Stimulated activated CD4-positive, alpha-beta T cell treated with anti-CD3 and anti-CD28 coated beads, Interleukin-2, amount 100 ng/mL, for 4 hours (primary cell): ENCODE data around the gene VAV2.

Experiments
- DNase-seq: peaks from one replicate; pipeline ENCODE4 v3.0.0-alpha.2; 2020; ENCODE audit warnings: low read depth

VAV2 gene

DNA sequence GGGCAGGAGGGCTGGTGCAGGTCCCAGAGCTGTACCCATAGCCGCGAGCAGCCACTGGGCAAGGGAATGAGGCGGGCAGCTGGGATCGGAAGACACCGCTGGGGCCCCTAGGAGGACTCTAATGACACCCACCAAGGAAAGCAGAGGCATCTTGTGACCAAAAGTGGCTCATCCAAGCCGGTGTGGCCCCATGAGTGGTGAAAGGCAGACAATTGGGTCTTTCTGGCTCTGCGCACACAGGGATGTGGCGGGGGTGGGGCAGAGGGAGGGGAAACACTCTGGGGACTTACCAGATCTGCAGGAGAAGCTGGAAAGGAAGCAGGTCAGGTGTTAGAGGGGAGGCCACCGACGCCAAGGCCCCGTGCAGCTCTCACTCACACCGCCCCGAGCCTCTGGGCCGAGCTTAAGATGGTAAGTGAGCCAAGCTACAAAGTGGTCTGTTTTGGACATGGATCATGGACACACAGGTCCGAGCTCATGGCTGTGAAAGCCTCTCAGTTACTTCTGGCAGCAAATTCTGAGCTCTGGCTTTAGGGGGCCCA lies 211.6 kb downstream of the VAV2 start:
- no peak for DNase-seq

DNA sequence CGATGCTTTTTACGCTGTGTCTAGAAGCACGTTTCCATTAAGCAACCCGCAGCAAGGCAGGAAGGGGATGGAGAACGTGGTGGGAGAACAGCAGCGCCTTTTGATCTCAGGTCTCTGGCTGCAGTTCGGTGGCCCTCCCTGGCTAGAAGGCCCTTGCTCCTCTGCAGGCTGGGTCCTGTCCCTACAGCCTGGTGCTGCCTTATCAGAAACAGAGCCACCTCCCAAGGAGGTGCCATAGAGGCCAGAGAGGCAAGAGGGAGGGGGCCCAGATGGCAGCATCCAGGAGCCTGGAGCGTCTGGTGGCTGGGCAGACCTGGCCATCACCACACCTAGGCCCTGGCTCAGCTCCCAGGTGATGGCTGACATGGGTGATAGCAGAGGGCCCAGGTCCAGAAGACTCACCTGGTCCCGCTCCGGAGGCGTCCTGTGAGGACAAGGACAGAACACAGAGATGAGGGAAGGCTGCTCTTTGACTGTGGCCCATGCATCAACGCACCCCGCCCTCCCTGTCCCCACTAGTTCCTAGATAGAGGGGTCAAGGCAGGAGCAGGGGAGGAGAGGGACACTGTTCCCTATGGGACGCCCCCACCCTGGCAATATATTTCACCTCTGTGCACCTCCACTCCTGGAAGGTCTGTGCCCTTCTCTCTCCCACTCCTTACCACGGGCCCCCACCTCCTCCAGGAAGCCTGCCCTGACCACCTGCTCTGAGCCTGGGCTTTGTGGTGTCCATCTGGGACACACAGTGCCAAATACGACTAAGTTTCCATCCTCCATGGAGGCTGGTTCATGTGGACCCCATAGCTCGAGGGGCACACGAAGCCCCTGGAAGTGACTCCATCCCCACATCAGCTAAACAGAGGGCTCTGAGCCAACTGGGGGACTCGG lies 212.4 kb downstream of the VAV2 start:
- no peak for DNase-seq

DNA sequence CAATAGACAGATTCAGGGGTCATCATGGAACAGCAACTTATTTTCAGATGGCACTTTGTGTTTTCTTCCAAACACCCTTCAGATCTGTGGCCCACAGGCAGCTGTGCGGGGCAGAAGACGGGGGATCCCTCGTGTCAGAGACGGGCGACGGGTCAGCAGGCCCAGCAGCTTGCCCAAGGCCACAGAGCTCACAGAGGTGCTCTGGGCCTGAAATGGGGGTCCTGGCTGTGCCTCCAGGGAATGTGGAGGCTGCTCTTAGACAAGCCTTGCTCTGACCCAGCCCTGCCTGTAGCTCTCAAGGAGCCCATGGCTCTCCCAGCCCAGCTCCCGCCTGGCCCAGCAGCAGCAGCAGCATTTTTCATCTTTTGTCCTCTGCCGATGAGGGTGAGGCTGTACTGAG lies 213.0 kb downstream of the VAV2 start:
- DNase-seq = no peak

DNA sequence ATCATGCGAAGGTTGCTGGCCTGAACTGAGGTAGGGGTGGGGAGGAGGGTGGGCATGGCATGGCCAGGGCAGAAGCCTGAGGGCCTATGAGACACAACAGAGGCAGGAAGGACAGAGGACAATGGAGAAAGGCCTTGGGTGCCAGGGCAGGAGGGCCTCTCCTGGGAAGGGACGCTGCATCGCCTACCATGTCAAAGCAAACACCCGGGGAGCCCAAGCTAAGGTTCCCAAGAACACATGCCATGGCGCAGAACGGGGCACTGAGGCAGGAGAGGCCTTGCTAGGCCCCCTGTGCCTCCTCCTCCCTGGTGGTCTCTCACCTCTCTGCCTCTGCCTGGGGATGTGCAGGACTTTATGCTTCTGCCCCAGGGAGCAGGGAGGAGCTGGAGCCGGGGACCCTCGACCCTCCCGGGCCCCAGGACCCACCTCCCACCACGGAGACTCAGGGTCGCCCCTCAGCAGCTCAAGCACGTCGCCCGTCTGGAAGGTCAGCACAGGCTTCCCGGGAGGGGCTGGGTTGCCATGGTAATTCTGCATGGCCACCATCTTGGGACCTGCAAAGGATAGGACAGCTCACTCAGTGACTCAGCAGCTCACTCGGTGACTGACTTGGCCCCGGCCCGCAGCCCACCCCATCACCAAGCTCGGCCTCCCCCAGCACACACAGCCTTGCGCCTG lies 213.6 kb downstream of the VAV2 start:
- DNase-seq = no peak

DNA sequence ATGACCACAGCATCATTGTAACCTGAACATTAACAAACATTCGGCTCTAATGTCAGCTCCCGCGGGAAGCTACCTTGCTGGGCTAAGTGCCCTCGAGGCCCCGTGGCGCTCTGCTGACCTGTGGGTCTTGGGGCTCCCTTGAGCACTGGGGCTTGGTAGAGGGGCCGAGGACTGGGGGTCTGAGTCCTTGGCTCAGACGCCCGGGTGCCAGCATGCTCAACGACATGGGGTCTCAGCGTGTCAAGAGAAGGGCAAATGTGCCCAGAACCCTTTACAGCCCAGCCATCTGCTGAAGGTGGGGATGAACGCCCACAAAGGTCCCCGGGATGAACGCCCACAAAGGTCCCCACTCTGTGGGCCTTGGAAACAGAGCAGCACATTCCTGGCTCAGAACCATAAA lies 214.3 kb downstream of the VAV2 start:
- DNase-seq = no peak

DNA sequence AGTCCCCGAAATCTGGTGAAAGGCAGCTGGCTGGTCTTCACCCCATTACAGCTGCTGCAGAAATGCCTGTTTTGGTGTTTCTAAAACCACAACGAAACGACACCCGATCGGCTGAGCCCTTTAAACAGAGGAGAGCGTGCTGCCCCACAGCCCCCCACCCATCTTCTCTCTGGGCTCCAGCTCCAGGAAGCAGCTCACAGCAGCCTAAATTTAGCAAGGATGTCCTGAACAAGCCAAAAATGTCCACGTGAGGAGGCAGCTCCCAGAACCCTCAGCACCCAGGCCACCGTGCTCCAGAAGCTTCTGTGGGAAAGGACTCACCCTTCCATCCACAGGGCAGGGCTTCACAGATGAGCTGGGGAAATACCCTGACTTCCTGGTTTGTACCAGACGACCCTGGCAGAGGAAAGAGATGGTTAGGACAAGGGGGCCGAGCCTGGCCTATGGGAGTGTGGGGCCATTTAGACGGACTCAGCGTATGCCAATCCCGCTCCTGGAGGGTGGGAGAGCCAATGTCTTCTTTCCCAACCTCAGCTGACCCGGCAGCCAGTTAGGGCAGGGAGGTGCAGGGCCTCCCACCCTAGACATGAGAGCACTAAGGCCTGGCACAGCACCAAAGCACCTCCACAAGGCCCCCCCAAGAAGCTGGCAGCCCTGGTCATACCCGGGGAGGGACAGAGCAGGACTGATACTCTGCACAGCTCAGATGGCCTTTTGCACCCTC lies 214.9 kb downstream of the VAV2 start:
- DNase-seq = no peak

DNA sequence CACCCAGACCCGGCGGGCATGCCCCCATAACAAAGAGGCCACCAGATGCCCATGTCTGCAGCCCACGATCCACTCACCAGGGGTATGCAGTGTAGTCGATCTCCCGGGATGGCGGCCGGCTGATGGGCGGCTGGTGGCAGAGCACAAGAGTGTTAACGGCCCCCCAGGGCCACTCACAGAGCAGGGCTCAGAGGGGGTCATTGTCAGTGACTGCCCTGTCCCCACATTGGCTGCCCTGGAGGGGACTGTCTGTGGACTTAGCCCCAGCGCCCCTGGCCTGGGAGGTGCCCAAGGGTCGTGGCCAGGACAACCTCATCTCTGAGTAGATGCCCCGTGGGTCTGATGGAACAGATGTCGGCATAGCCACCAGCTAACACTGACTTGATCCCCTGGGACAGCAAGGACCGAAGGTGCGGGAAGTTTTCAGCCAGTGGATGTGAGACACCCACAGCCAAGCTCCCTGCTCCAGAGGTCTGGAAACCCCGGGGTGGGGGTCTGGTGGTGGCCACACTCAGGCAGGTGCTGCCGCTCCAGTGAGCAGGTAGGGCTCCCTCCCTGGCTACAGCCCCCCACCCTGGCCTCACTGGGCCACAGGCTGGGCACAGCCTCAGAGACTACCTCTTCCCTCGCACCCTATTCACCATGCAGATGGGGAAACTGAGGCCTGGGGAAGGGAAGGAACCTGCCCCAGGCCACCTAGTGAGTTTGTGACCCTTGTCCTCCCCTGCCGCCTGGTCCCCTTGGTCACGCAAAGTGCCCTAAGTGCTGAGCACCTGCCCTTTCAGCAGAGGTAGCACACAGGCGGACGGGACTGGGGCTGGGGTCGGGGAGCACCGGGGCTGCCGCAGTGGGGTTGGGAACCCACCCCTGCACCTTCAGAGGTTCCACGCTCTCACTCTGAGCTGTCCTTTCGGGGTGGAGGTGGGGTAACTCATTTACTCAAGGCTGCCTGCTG lies 215.9 kb downstream of the VAV2 start:
- DNase-seq = no peak

DNA sequence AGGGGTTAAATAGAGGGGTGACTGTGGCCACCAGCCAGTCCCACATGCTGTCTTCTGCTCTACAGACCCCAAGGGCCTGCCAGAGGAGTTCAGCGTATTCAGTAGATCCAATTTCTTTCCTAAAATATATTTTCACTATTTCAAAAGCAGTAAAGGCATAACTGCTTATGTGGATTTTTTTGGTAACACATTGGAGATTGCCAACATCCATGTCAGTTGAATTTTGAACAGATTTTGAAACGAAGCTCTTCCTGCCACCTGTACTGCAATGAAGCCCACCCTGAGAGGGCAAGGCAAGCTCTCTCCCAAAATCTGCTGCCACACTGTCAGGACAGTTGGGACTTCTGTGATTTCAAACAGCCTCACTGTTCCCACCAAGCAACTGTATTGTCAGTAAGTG lies 216.8 kb downstream of the VAV2 start:
- DNase-seq = no peak

DNA sequence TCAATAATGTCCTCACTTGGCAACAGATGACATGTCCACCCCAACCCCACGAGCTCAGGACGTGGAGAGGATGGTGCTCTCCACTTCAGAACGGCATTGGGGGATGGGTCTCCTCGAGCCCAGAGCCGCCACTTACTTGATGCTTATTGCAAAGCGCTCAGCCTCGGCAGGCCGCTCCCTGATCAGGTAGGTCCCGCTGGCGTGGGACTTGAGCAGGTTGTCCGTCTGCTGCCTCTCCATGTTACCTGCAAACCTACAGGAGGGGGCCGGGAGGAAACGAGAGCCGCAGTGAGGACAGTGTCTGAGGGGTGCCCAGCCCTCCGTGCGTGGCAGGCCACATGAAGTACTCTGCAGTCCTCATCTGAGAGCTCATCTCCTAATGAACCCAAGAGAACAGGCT lies 217.3 kb downstream of the VAV2 start:
- no peak for DNase-seq

DNA sequence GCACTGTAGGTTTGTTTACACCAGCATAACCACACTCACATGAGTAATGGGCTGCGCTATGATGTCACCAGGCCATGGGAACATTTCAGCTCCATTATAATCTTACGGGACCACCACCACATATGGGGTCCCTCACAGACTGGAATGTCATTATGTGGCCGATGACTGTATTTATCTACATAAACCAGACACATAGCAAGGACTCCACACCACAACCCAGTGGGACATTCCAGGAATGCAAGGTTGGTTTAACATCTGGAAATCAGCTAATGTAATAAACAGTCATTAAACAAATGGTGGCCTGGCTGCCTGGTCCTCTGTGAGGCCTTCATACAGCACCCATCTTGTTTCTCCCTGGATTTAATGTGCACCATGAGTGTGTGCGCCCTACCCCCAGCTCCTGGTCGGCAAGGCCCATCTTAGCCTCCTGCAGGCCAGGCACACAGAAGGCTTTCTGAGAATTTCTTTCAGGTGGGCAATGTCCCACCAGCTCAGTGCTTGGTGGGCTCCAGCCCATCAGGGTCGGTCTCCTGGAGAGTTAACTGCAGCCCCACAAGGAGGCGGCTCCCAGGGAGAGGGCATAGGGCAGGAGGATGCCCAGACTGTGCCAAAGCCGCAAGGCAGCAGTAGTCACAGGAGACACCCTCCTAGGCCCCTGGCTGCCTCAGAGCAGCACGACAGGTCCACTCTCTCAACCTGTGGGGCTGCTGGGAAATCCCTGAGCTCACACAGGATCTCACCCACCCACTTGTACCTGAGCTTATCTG lies 218.1 kb downstream of the VAV2 start:
- no peak for DNase-seq

DNA sequence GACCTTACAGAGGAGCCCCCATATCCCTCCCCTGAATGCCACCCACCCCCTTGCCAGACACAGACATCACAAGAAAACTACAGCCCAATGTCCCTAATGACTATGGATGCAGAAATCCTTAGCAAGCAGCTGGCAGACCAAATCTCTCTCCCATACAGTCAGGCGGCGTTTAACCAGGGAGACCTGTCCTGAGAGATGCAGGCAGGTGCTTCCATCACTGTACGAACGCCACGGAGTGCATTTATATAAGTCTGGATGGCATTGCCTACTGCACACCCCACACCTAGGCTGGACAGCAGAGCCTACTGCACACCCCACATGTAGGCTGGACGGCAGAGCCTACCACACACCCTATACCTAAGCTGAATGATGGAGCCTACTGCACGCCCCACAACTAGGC lies 219.5 kb downstream of the VAV2 start:
- no peak for DNase-seq

DNA sequence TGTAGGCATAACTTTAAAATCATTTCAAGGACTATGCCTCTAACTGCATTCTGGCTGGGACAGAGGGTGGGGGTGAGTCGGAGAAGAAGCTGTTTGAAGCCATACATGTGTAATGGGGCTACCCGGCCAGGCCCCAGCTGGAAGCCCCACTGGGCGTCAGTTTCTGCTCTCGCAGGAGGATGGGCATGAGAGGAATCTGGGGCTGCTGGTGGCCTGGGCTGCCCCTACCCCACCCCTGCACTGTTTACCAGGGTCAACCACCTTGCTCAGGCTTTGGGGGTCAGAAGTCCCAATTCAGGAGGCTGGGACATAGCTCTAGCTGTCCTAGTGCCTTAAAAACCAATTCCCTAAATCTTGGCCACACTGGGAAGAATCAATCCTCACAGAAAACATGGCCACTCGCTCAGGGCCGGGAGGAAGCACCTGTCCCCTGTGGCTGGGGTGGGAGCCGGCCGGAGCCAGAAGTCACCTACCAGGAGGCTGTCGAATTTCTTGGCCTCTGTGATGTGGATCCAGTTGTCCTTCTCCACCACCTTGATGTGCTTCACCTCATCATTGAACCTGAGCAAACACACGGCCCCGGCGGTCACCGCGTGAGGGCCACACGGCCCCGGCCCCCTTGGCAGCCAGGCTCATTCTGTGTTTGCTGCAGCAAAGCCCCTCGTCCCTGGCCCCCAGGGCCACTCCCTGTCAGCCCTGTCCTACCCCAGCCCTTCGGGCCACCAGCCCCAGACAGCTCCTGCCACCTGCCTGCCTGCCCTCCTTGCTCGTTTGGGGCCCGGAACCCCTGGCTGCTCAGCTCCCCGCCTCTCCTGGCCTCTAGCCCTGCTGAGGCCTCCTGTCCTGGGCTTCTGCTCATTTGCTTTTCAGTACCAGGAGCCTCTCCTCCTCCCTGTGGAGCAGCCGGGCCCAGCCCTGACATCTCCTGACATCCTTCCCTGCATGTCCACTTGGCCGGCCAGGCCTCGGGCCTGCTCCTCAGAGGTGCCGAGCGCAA lies 220.3 kb downstream of the VAV2 start:
- no peak for DNase-seq

DNA sequence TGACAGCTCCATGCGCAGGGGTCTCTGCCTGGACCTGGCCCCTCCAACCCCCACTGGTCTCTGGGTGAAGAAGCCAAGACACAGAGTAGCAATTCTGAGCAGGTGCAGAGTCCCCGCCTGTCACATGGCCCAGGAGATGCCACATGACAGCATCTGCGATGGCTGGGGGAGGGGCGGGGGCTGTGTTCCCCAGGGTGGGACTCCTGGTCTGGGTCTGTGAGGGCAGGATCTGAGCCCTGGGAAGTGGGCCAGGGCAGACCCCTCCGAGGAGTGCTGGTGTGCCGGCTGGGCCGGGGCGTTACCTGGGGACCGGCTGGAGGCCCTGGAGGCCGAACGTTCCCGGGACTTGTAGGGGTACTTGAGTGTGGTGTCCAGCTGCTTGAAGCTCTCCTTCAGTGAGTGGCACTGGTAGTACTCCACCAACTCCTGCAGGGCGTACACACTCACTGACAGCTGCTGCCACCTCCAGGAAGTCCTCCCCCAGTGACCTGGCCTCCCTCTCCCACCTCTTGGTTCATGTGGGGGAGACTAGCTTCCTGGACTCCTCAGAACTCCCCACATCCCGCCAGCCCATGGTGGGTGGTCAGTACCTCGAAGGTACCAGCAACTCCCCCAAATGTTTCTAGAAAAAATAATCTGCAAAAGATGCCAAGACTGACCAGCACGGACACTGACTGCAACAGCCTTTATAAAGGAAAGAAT lies 221.9 kb downstream of the VAV2 start:
- no peak for DNase-seq

DNA sequence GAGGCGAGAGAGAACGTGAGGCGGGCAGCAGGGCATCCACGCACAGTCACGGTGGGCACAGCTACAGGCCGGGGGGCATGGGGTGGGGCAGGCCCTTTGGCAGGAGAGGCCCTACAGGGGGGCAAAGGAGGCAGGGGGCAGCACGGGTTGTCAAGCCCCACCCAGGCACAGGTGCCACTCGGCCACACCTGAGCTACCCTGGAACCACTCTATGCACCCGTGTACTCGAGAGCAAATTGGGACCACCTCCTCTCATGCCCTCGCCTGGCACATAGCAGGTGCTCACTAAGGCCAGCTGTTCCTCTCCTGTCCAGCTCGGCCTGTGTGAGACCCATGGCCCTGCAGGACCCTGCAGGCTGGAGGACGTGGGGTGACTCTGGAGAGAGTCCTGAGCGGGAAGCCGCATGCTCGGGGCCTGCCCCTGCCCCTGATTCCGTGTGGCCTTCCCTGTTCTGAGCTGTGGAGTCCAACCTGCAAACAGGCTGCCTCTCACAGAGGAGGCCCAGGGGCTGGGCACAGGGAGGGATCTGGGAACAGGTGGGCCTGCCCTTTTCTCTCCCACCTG lies 222.5 kb downstream of the VAV2 start:
- DNase-seq = no peak

DNA sequence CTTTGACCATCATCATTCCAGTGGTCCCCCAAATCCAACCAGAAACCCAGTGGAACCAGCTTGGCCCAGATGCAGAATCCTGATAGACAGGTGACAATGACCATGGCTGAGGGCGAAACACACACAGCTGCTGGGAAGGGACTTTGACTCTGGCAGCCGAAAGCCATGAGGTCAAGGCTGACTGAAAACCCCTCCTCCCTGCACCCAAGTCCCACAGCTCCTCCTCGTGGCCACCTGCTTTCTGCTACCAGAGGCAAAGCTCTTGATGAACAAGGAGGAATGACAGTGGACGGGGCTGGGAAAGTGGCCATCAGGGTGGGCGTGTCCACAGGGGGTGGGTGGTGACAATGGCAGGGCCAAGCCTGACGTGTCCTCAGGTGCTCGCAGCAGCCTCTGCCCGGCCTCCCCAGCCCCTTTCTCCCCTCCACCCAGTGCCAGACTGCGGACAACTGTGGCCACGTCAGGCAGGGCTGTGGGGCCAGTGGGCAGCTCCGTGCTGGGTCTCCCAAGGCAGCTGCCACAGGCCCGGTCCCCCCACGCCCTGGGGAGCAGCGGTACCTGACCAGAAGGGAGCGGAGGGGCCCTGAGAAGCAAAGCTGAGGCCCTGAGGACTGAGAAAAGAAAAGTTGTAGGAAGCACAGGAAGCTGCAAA lies 223.1 kb downstream of the VAV2 start:
- DNase-seq = no peak

DNA sequence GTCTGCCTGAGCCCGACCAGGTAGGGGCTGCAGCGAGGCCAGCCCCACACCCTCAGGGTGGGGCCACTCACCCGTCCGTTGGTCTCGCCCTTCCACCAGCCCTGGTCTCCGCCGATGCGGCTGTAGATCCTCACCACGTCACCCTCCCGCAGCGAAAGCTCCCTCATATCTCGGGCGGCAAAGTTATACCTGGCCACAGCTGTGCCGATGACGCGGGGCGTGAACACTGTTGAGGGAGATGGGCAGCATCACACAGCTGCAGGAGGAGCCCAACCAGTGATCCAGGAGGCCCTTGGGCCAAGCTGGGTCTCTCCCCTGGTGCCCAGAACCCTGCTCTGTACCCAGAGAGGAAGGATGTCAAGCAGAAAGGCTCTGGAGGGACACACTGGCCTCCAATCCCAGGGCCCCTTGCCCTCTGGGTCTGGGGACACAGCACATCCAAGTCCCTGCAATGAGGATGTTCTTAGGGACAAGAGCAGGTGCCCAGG lies 223.7 kb downstream of the VAV2 start:
- DNase-seq = no peak

DNA sequence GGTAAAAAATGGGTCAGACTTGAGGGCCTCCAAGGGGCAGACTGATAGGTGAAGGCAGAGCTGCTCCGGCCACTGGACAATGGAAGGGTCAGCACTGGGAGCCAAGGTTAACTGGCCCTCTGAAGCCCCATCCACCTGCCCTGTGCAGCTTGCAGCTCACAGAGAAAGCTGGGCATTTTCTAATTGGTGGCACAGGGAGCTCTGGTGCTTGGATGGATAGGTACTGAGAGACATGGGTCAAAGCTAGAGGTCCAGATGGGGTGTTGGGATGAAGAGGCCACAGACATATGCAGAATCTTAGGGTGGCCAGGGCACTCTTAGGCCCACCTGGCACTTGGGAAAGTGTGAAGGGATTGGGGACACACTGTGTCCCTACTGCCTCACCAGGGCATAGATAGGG lies 224.5 kb downstream of the VAV2 start:
- no peak for DNase-seq

DNA sequence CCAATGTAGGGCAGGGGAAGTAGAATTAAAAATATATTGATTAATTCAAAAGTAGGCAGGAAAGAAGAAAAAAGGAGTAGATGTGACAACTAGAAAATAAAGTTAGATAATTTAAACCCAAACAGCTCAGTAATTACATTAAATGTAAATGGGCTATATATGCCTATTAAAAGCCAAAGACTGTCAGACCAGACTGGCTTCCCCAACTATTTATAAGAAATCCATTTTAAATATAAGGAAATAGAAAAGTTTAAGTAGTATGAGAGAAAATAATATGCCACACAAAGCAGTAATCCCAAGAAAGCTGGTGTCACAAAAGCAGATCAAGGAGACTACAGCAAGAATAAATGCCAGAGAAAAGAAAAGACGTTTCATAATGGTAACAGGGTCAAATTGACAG lies 225.1 kb downstream of the VAV2 start:
- DNase-seq = no peak
